ENCODE results near the gene ATCAY.

DNA sequence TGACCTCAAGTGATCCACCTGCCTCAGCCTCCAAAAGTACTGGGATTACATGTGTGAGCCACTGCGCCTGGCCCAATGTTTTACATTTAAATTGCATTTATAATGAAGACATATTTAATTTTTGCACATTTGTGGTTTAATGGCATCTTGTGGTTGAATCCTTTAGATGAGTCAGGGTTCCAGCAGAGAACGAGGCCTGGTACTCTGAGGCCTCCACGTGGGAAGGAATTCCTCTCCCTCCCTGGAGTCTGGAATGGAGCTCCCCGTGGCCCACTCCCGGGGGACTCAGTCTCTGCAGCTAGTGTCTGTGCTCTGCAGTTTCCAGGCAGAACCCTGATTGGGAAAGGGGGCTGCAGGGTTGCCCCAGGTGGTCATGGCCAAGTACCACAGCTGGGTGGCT is 35.9 kb upstream of the ATCAY start:
- TF ChIP-seq EZH2phosphoT487 (IDR thresholded peaks at IDR 0.05; ENCODE audit: borderline replicate concordance, low read length) = no peak
- TF ChIP-seq, protein P1, sequence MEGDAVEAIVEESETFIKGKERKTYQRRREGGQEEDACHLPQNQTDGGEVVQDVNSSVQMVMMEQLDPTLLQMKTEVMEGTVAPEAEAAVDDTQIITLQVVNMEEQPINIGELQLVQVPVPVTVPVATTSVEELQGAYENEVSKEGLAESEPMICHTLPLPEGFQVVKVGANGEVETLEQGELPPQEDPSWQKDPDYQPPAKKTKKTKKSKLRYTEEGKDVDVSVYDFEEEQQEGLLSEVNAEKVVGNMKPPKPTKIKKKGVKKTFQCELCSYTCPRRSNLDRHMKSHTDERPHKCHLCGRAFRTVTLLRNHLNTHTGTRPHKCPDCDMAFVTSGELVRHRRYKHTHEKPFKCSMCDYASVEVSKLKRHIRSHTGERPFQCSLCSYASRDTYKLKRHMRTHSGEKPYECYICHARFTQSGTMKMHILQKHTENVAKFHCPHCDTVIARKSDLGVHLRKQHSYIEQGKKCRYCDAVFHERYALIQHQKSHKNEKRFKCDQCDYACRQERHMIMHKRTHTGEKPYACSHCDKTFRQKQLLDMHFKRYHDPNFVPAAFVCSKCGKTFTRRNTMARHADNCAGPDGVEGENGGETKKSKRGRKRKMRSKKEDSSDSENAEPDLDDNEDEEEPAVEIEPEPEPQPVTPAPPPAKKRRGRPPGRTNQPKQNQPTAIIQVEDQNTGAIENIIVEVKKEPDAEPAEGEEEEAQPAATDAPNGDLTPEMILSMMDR (conservative IDR thresholded peaks at IDR 0.05; ENCODE audit: low read depth, low read length) = no peak
